ENCODE data around the gene PIK3IP1. TPM values are rescaled to one million over a fixed set of nuclear protein-coding genes. Genes with fewer than 3 reads are reported as not detected.
"Not testable (repeated sequence)": the region's sequence is repeated elsewhere in the genome, so short reads cannot be mapped to it uniquely, and the experiment has no call there.

PIK3IP1 gene
- total RNA-seq, 1 donor from 2014 or later = 13.4 TPM

- H3K36me3 Mint-ChIP-seq (ENCODE audit: low read depth, unreplicated experiment) = peaks cover 20% of the 10 kb centered on the region
- H3K4me1 Mint-ChIP-seq (ENCODE audit: unreplicated experiment) = peaks cover 59% of the 10 kb centered on the region
- no peaks in the 10 kb centered on the region for H3K9me3 Mint-ChIP-seq (ENCODE audit: unreplicated experiment)
- TF ChIP-seq CTCF (IDR thresholded peaks at IDR 0.05; ENCODE audit: unreplicated experiment) = no peak
- no peak for DNase-seq (ENCODE audit: low spot score)
- peak overlapping the region; percentile 59 for H3K27ac Mint-ChIP-seq (ENCODE audit: unreplicated experiment)
- H3K27me3 Mint-ChIP-seq (ENCODE audit: unreplicated experiment) = peaks cover 2% of the 10 kb centered on the region
- H3K4me3 Mint-ChIP-seq (ENCODE audit: unreplicated experiment) = no peak overlapping the region
Observed at GRCh38 chr22:31246687-31247086, 45.6 kb downstream of the PIK3IP1 start.

GRCh38 chr22:31245998-31246397 is 46.3 kb downstream of the PIK3IP1 start:
- H3K9me3 Mint-ChIP-seq (ENCODE audit: unreplicated experiment); H3K27ac Mint-ChIP-seq (ENCODE audit: unreplicated experiment); H3K4me3 Mint-ChIP-seq (ENCODE audit: unreplicated experiment); H3K27me3 Mint-ChIP-seq (ENCODE audit: unreplicated experiment); DNase-seq (ENCODE audit: low spot score): not testable (repeated sequence)
- Mint-ChIP-seq H3K36me3 (ENCODE audit: low read depth, unreplicated experiment) (peaks cover 25% of the 10 kb centered on the region), H3K4me1 (ENCODE audit: unreplicated experiment) (peaks cover 63% of the 10 kb centered on the region)

DNA sequence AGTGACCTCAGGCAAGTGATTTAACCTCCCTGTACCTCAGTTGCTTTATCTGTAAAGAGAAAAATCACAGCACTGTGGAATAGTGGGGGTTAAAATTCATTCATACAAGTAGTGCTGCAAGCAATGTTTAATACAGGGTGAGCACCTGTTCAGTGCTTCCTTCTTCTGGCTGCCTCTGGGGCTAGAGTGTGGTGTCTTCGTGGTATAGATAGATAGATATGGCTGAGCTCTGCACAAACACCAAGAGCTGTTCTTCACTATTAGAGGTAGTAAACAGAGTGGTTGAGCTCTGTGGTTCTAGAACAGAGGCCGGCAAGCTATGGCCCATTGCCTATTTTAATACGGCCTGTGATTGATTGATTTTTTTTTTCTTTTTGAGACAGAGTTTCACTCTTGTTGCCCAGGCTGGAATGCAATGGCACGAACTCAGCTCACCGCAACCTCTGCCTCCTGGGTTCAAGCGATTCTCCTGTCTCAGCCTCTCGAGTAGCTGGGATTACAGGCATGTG is 47.3 kb downstream of the PIK3IP1 start:
- no peaks in the 10 kb centered on the region for H3K9me3 Mint-ChIP-seq (ENCODE audit: unreplicated experiment)
- peaks cover 35% of the 10 kb centered on the region for H3K36me3 Mint-ChIP-seq (ENCODE audit: low read depth, unreplicated experiment)
- H3K27ac Mint-ChIP-seq (ENCODE audit: unreplicated experiment) = peak overlapping the region; percentile 55
- DNase-seq (ENCODE audit: low spot score) = no peak
- peaks cover 66% of the 10 kb centered on the region for H3K4me1 Mint-ChIP-seq (ENCODE audit: unreplicated experiment)
- no peak for TF ChIP-seq CTCF (IDR thresholded peaks at IDR 0.05; ENCODE audit: unreplicated experiment)
- H3K27me3 Mint-ChIP-seq (ENCODE audit: unreplicated experiment) = peaks cover 2% of the 10 kb centered on the region
- no peak overlapping the region for H3K4me3 Mint-ChIP-seq (ENCODE audit: unreplicated experiment)

GRCh38 chr22:31244046-31244942 is 48.0 kb downstream of the PIK3IP1 start:
- Mint-ChIP-seq H3K4me3 (ENCODE audit: unreplicated experiment) (no peak overlapping the region), H3K27ac (ENCODE audit: unreplicated experiment) (peak overlapping the region; percentile 85), H3K4me1 (ENCODE audit: unreplicated experiment) (peaks cover 66% of the 10 kb centered on the region), H3K36me3 (ENCODE audit: low read depth, unreplicated experiment) (peaks cover 42% of the 10 kb centered on the region), H3K27me3 (ENCODE audit: unreplicated experiment) (peaks cover 3% of the 10 kb centered on the region), H3K9me3 (ENCODE audit: unreplicated experiment) (no peaks in the 10 kb centered on the region)
- TF ChIP-seq CTCF (IDR thresholded peaks at IDR 0.05; ENCODE audit: unreplicated experiment) = no peak
- no peak for DNase-seq (ENCODE audit: low spot score)

- Mint-ChIP-seq H3K4me3 (ENCODE audit: unreplicated experiment) (peak overlapping the region; percentile 42), H3K27me3 (ENCODE audit: unreplicated experiment) (peaks cover 3% of the 10 kb centered on the region), H3K27ac (ENCODE audit: unreplicated experiment) (no peak overlapping the region), H3K36me3 (ENCODE audit: low read depth, unreplicated experiment) (peaks cover 43% of the 10 kb centered on the region), H3K4me1 (ENCODE audit: unreplicated experiment) (peaks cover 59% of the 10 kb centered on the region), H3K9me3 (ENCODE audit: unreplicated experiment) (no peaks in the 10 kb centered on the region)
- DNase-seq (ENCODE audit: low spot score) = no peak
- no peak for TF ChIP-seq CTCF (IDR thresholded peaks at IDR 0.05; ENCODE audit: unreplicated experiment)
Observed at GRCh38 chr22:31243339-31244045, 48.8 kb downstream of the PIK3IP1 start.

All from endothelial cell (in vitro differentiated cells).